Measurements from ENCODE around the gene LYST.
"Not testable (repeated sequence)": the region's sequence is repeated elsewhere in the genome, so short reads cannot be mapped to it uniquely, and the experiment has no call there.

DNA sequence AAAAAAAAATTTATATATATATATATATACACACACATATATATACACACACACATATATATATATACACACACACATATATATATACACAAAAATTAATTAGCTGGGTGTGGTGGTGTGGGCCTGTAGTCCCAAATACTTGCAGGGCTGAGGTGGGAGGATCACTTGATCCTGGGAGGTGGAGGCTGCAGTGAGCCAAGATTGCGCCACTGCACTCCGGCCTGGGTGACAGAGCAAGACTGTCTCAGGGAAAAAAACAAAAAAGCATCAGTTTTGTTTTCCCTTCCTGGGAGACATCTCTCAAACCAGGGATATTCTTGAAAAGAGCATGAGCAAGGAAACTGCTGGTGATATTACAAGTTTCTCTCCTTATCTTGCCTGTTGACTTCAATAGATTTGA lies 247.6 kb downstream of the LYST start:
- TF ChIP-seq, protein P1, sequence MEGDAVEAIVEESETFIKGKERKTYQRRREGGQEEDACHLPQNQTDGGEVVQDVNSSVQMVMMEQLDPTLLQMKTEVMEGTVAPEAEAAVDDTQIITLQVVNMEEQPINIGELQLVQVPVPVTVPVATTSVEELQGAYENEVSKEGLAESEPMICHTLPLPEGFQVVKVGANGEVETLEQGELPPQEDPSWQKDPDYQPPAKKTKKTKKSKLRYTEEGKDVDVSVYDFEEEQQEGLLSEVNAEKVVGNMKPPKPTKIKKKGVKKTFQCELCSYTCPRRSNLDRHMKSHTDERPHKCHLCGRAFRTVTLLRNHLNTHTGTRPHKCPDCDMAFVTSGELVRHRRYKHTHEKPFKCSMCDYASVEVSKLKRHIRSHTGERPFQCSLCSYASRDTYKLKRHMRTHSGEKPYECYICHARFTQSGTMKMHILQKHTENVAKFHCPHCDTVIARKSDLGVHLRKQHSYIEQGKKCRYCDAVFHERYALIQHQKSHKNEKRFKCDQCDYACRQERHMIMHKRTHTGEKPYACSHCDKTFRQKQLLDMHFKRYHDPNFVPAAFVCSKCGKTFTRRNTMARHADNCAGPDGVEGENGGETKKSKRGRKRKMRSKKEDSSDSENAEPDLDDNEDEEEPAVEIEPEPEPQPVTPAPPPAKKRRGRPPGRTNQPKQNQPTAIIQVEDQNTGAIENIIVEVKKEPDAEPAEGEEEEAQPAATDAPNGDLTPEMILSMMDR (IDR thresholded peaks at IDR 0.05), result not testable (repeated sequence)
- not testable (repeated sequence) for TF ChIP-seq POLR2A (IDR thresholded peaks at IDR 0.05); EP300 (IDR thresholded peaks at IDR 0.05; ENCODE audit: low read depth)
